ENCODE data around the gene MTCL1.

Gene MTCL1

DNA sequence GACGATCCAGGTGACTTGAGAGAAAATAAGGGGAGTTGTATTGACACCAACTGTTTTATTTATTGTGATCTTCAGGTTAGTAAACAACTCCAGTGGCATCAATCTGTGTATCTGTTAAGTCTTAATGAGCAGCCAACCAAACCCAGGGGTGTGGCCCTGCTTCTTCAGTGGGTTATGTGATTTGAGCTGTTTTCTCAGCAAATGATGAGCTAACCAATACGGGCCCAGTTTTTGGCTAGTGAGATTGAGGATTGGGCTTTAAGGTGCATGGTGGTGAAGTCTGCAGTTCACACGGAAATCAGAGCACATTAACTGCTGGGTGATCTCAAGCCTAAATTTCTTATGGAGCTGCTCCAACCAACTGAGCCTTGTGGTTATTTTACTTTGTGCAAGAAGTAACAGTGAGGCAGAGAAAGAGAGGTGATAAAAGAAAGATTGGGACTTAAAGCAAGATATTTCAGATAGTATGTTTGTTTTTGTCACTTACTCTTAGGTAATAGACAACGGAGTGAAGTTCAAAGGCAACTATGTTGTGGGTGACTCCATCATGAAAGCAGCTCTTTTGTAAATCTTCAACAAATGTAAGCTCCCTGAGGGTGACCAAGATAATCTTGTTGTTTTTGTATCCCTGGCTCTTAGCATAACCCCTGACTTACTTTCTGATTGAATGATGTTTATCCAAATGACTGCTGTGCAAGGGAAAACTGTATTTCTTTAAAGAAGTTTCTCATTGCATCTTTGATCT lies 2.4 kb downstream of the MTCL1 start:
- no peak overlapping the region for H2AFZ ChIP-seq (ENCODE audit: low read depth, low read length)
- H3K27me3 ChIP-seq (ENCODE audit: insufficient read depth, low read length, poor library complexity) = peaks cover 6% of the 10 kb centered on the region
- H3K4me3 ChIP-seq (ENCODE audit: low read depth in 1 of 2, low read length in 2 of 2) = no peak overlapping the region
- TF ChIP-seq EZH2 (IDR thresholded peaks at IDR 0.05; ENCODE audit: borderline replicate concordance, low read depth, low read length, severe bottlenecking) = no peak
- TF ChIP-seq, protein P1, sequence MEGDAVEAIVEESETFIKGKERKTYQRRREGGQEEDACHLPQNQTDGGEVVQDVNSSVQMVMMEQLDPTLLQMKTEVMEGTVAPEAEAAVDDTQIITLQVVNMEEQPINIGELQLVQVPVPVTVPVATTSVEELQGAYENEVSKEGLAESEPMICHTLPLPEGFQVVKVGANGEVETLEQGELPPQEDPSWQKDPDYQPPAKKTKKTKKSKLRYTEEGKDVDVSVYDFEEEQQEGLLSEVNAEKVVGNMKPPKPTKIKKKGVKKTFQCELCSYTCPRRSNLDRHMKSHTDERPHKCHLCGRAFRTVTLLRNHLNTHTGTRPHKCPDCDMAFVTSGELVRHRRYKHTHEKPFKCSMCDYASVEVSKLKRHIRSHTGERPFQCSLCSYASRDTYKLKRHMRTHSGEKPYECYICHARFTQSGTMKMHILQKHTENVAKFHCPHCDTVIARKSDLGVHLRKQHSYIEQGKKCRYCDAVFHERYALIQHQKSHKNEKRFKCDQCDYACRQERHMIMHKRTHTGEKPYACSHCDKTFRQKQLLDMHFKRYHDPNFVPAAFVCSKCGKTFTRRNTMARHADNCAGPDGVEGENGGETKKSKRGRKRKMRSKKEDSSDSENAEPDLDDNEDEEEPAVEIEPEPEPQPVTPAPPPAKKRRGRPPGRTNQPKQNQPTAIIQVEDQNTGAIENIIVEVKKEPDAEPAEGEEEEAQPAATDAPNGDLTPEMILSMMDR (IDR thresholded peaks at IDR 0.05; ENCODE audit: borderline replicate concordance, extremely low read depth, low read length, poor library complexity, severe bottlenecking) = no peak
- ATAC-seq (ENCODE audit: insufficient read depth, low read depth) (no peak), DNase-seq (no peak)
- peak overlapping the region; percentile 41 for H3K4me2 ChIP-seq (ENCODE audit: insufficient read depth, low read length)
- no peaks in the 10 kb centered on the region for H4K20me1 ChIP-seq (ENCODE audit: insufficient read depth, low read length)
- H3K9ac ChIP-seq (ENCODE audit: low read depth, low read length) = no peak overlapping the region
- H3K79me2 ChIP-seq (ENCODE audit: insufficient read depth, low read length) = no peaks in the 10 kb centered on the region
- H3K27ac ChIP-seq (ENCODE audit: low read length) = no peak overlapping the region
- H3K9me3 ChIP-seq (ENCODE audit: insufficient read depth, low read length, severe bottlenecking) = no peaks in the 10 kb centered on the region
- H3K4me1 ChIP-seq (ENCODE audit: insufficient read depth, low read length) = peaks cover 22% of the 10 kb centered on the region
- no peaks in the 10 kb centered on the region for H3K36me3 ChIP-seq (ENCODE audit: insufficient read depth, low read length)

DNA sequence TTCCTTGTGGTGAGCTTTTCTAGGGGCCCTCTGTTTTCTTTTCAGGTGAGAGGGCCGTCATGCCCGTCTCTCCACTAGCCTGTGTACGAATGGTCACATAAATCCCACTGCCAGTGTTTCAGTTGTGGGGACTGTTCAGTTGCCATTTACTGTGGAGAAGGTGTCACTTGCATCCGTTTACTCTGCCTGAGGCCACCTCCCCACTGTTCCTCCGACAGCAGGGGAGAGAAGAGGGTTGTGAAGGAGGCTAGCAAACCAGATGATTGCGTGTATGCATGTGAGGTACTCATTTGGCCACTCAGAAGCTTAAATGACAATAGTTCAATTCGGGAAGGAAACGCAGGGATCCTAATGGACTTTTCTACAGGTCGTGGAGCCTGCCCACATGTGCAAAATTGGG lies 3.3 kb downstream of the MTCL1 start:
- Histone ChIP-seq H3K79me2 (ENCODE audit: insufficient read depth, low read length) (no peaks in the 10 kb centered on the region), H3K9me3 (ENCODE audit: insufficient read depth, low read length, severe bottlenecking) (no peaks in the 10 kb centered on the region), H3K27me3 (ENCODE audit: insufficient read depth, low read length, poor library complexity) (peaks cover 6% of the 10 kb centered on the region), H4K20me1 (ENCODE audit: insufficient read depth, low read length) (no peaks in the 10 kb centered on the region), H2AFZ (ENCODE audit: low read depth, low read length) (no peak overlapping the region), H3K9ac (ENCODE audit: low read depth, low read length) (no peak overlapping the region), H3K27ac (ENCODE audit: low read length) (no peak overlapping the region), H3K4me2 (ENCODE audit: insufficient read depth, low read length) (no peak overlapping the region), H3K36me3 (ENCODE audit: insufficient read depth, low read length) (no peaks in the 10 kb centered on the region), H3K4me3 (ENCODE audit: low read depth in 1 of 2, low read length in 2 of 2) (no peak overlapping the region), H3K4me1 (ENCODE audit: insufficient read depth, low read length) (peaks cover 22% of the 10 kb centered on the region)
- DNase-seq (no peak), ATAC-seq (ENCODE audit: insufficient read depth, low read depth) (no peak)
- no peak for TF ChIP-seq EZH2 (IDR thresholded peaks at IDR 0.05; ENCODE audit: borderline replicate concordance, low read depth, low read length, severe bottlenecking)

DNA sequence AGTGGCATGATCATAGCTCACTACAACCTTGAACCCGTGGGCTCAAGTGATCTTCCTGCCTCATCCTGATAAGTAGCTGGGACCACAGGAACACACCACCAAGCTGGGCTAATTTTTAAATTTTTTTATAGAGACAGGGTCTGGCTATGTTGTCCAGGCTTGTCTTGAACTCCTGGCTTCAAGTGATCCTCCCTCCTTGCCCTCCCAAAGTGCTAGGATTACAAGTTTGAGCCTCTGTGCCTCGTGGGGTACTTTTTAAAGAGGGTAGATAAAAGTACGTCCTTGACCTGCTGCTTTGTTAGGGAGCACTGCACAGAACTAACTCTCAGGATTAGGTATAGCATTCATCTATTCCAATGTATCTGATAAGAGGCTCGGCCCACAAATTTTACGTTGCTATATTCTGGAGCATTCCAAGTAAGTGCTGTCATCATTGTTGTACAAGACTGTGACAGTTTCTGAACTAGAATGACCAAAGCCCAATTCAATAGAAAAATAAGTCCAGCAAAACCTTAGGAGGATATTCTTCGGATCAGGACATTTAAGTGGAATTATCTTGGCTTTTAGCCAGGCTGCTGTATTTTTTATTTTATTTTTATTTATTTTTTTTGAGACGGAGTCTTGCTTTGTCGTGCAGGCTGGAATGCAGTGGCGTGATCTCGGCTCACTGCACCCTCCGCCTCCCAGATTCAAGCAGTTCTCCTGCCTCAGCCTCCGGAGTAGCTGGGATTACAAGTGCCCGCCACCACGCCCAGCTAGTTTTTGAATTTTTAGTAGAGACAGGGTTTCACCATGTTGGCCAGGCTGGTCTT lies 4.1 kb downstream of the MTCL1 start:
- no peak for TF ChIP-seq EZH2 (IDR thresholded peaks at IDR 0.05; ENCODE audit: borderline replicate concordance, low read depth, low read length, severe bottlenecking)
- TF ChIP-seq, protein P1 (IDR thresholded peaks at IDR 0.05; ENCODE audit: borderline replicate concordance, extremely low read depth, low read length, poor library complexity, severe bottlenecking) = no peak
- ATAC-seq (ENCODE audit: insufficient read depth, low read depth) = no peak
- DNase-seq = no peak
- Histone ChIP-seq H3K27ac (ENCODE audit: low read length) (no peak overlapping the region), H3K9ac (ENCODE audit: low read depth, low read length) (no peak overlapping the region), H3K4me1 (ENCODE audit: insufficient read depth, low read length) (peaks cover 16% of the 10 kb centered on the region), H3K36me3 (ENCODE audit: insufficient read depth, low read length) (no peaks in the 10 kb centered on the region), H3K4me2 (ENCODE audit: insufficient read depth, low read length) (no peak overlapping the region), H3K27me3 (ENCODE audit: insufficient read depth, low read length, poor library complexity) (no peaks in the 10 kb centered on the region), H3K4me3 (ENCODE audit: low read depth in 1 of 2, low read length in 2 of 2) (no peak overlapping the region), H3K9me3 (ENCODE audit: insufficient read depth, low read length, severe bottlenecking) (no peaks in the 10 kb centered on the region), H4K20me1 (ENCODE audit: insufficient read depth, low read length) (no peaks in the 10 kb centered on the region), H2AFZ (ENCODE audit: low read depth, low read length) (no peak overlapping the region), H3K79me2 (ENCODE audit: insufficient read depth, low read length) (no peaks in the 10 kb centered on the region)

DNA sequence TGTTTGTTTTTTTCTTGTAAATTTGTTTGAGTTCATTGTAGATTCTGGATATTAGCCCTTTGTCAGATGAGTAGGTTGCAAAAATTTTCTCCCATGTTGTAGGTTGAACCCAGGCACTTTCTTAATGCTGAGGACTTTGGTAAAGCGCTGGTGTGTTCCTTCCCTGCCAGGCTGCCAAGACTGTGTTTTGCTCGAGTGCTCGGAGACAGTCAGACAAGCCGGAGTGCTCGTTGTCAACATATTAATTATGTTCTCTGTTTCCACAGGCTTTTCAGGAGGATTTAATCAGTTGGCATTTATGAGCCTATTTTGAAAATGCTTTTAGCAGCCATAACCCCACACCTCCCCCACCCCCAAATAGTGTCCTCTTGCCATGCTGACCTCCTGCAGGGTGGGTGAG lies 6.4 kb downstream of the MTCL1 start:
- TF ChIP-seq, protein P1 (IDR thresholded peaks at IDR 0.05; ENCODE audit: borderline replicate concordance, extremely low read depth, low read length, poor library complexity, severe bottlenecking) = no peak
- no peak for TF ChIP-seq EZH2 (IDR thresholded peaks at IDR 0.05; ENCODE audit: borderline replicate concordance, low read depth, low read length, severe bottlenecking)
- Histone ChIP-seq H3K27ac (ENCODE audit: low read length) (no peak overlapping the region), H3K9ac (ENCODE audit: low read depth, low read length) (no peak overlapping the region), H4K20me1 (ENCODE audit: insufficient read depth, low read length) (no peaks in the 10 kb centered on the region), H3K36me3 (ENCODE audit: insufficient read depth, low read length) (no peaks in the 10 kb centered on the region), H3K4me3 (ENCODE audit: low read depth in 1 of 2, low read length in 2 of 2) (no peak overlapping the region), H2AFZ (ENCODE audit: low read depth, low read length) (no peak overlapping the region), H3K9me3 (ENCODE audit: insufficient read depth, low read length, severe bottlenecking) (no peaks in the 10 kb centered on the region), H3K4me2 (ENCODE audit: insufficient read depth, low read length) (no peak overlapping the region), H3K27me3 (ENCODE audit: insufficient read depth, low read length, poor library complexity) (no peaks in the 10 kb centered on the region), H3K79me2 (ENCODE audit: insufficient read depth, low read length) (no peaks in the 10 kb centered on the region), H3K4me1 (ENCODE audit: insufficient read depth, low read length) (peaks cover 7% of the 10 kb centered on the region; the same call in 1 of the 2 replicates)
- ATAC-seq (ENCODE audit: insufficient read depth, low read depth) (no peak), DNase-seq (no peak)
